GM18505 (cell line): ENCODE measurements around the gene RPTOR.

Experiments used
- ATAC-seq: cut with Tn5 transposase; IDR thresholded peaks from one replicate; pipeline ENCODE4 v1.9.1; 2021; ENCODE audit not compliant: unreplicated experiment
- POLR2A ChIP-seq: IDR thresholded peaks from 4 replicates; pipeline ENCODE4 v1.6.1; 2011; ENCODE audit warnings: borderline replicate concordance; ENCODE audit not compliant: insufficient read depth, insufficient read length; ENCODE audit errors: extremely low read depth

Gene RPTOR

GRCh38 chr17:80849119-80849518 is 304.5 kb downstream of the RPTOR start:
- no peak for TF ChIP-seq POLR2A
- ATAC-seq = no peak

GRCh38 chr17:80850109-80850508 is 305.5 kb downstream of the RPTOR start:
- TF ChIP-seq POLR2A = no peak
- no peak for ATAC-seq

- no peak for TF ChIP-seq POLR2A
- ATAC-seq = no peak
Observed at GRCh38 chr17:80850817-80851216, 306.2 kb downstream of the RPTOR start.

GRCh38 chr17:80851277-80851925 is 306.8 kb downstream of the RPTOR start:
- no peak for ATAC-seq
- TF ChIP-seq POLR2A = no peak

GRCh38 chr17:80852476-80853015 is 307.9 kb downstream of the RPTOR start:
- no peak for TF ChIP-seq POLR2A
- ATAC-seq = no peak

GRCh38 chr17:80853076-80853475 is 308.4 kb downstream of the RPTOR start:
- ATAC-seq = no peak

GRCh38 chr17:80854220-80854619 is 309.6 kb downstream of the RPTOR start:
- no peak for TF ChIP-seq POLR2A
- no peak for ATAC-seq

More at GRCh38 chr17:80853076-80853475, 308.4 kb downstream of the RPTOR start:
- TF ChIP-seq POLR2A = no peak

GRCh38 chr17:80855196-80855947 is 310.7 kb downstream of the RPTOR start:
- ATAC-seq = no peak
- TF ChIP-seq POLR2A = no peak

GRCh38 chr17:80855948-80856862 is 311.6 kb downstream of the RPTOR start:
- peak; percentile 82 for ATAC-seq
- no peak for TF ChIP-seq POLR2A

GRCh38 chr17:80856863-80857755 is 312.5 kb downstream of the RPTOR start:
- ATAC-seq = no peak

GRCh38 chr17:80857756-80858171 is 313.1 kb downstream of the RPTOR start:
- no peak for TF ChIP-seq POLR2A
- ATAC-seq = no peak

More at GRCh38 chr17:80856863-80857755, 312.5 kb downstream of the RPTOR start:
- no peak for TF ChIP-seq POLR2A
